H1 (cell line): ENCODE data around the gene GCNA. TPM values are rescaled to one million over a fixed set of nuclear protein-coding genes. Genes with fewer than 3 reads are reported as not detected.
A peak's percentile ranks its signal among the peaks of the same experiment; 100 is the strongest.

Source experiments
- CHD1 ChIP-seq: IDR thresholded peaks from 2 replicates; pipeline ENCODE4 v1.6.1; 2012; ENCODE audit warnings: low read depth, low read length, improper control_type of control experiment
- EZH2 ChIP-seq: fragments of 200-600 bp; sonication (generic); IDR thresholded peaks from 2 replicates; pipeline ENCODE4 v1.7.1; 2012; ENCODE audit warnings: low read depth, mild to moderate bottlenecking, moderate library complexity, low read length, inconsistent platforms; ENCODE audit not compliant: severe bottlenecking
- FOSL1 ChIP-seq: IDR thresholded peaks from 2 replicates; pipeline ENCODE4 v1.6.1; 2011; ENCODE audit warnings: mild to moderate bottlenecking, low read depth, low read length, moderate library complexity; ENCODE audit not compliant: insufficient read depth
- SP1 ChIP-seq: IDR thresholded peaks from 2 replicates; pipeline ENCODE4 v1.6.1; 2011; ENCODE audit warnings: low read depth, low read length
- YY1 ChIP-seq: IDR thresholded peaks from 2 replicates; pipeline ENCODE4 v1.6.1; 2011; ENCODE audit warnings: low read depth, mild to moderate bottlenecking, low read length
- ZNF274 ChIP-seq: IDR thresholded peaks from 2 replicates; pipeline ENCODE4 v1.7.0; 2012; ENCODE audit warnings: low read length, borderline replicate concordance; ENCODE audit errors: extremely low read depth
- polyA plus RNA-seq, 7 experiments: library from polyadenylated mRNA; depleted of rRNA in 3 of 7; stranded (reverse) in 5 of 7; unstranded in 2 of 7; fragments of >200 nt in 5 of 7; fragments of 200-250 nt in 2 of 7; gene quantifications; 1 replicate in 5 of 7; 2 replicates in 1 of 7; 4 replicates in 1 of 7; pipeline versions ENCODE4 v1.2.1 to v1.2.3, GENCODE V29; 2011 to 2013; ENCODE audit warnings: missing spikeins in 2 of 7, mixed read lengths in 2 of 7
- total RNA-seq: library from RNA; stranded (reverse); fragmentation: NEBNext Ultra II Directional; extraction: Animal tissue kit (Norgen Biotek cat#: 25700); gene quantifications from 2 replicates; pipeline ENCODE4 v1.2.1, GENCODE V29; 2021
- TF ChIP-seq, protein P1 (sequence below): IDR thresholded peaks from 2 replicates; pipeline ENCODE4 v1.6.1; 2012; ENCODE audit warnings: low read length, inconsistent platforms
- TF ChIP-seq, protein P2 (sequence below): fragments of 300-600 bp; sonication (generic); IDR thresholded peaks from 2 replicates; pipeline ENCODE4 v1.7.1; 2012; ENCODE audit warnings: low read length, moderate library complexity, mild to moderate bottlenecking, inconsistent platforms; ENCODE audit not compliant: insufficient replicate concordance

The GCNA gene
- total and polyA plus RNA-seq, 2 of the 8 experiments (the other 6 are each of a cell fraction or from before 2014, with no cell fraction given), result 0.41 to 0.95 TPM

DNA sequence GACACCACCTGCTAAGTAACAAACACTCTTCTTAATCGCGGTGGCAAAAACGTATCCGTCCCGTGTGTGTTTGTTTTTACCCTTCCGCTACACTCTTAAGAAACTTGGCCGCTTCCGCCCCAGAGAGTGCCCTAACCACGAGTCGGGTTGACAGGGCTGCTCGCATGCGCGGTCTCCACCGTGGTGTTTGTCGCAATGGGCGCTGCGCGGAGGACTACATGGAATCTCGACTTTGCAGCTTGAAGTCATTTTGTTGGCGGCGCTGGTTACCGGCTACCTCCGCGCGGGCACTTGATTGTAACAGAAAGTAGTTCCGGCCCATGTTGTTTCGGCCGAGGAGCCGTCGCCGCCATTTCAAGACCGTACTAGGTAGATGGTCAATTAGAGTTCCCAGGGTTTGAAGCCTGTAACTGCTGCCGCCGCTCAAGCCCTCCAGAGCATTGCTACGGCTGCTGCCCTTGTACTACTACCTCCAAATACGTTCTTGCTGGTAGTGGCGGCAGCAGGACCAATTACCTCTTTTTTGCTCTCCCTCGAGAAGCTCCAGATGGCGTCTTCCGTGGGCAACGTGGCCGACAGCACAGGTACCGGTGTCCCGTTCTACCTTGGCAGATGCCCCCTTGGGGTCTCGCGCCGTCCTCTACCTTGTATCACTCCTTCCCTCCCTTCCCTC, 45.3 kb upstream of the GCNA start, which contains the start of gene OGT (continued):
- TF ChIP-seq EZH2 (no peak), YY1 (peak; percentile 94), CHD1 (no peak), SP1 (peak; percentile 69; the same call in 1 of the 2 replicates), ZNF274 (no peak), FOSL1 (no peak)
- TF ChIP-seq, protein P1, sequence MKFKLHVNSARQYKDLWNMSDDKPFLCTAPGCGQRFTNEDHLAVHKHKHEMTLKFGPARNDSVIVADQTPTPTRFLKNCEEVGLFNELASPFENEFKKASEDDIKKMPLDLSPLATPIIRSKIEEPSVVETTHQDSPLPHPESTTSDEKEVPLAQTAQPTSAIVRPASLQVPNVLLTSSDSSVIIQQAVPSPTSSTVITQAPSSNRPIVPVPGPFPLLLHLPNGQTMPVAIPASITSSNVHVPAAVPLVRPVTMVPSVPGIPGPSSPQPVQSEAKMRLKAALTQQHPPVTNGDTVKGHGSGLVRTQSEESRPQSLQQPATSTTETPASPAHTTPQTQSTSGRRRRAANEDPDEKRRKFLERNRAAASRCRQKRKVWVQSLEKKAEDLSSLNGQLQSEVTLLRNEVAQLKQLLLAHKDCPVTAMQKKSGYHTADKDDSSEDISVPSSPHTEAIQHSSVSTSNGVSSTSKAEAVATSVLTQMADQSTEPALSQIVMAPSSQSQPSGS, result peak; percentile 69; the same call in 1 of the 2 replicates
- TF ChIP-seq, protein P2, sequence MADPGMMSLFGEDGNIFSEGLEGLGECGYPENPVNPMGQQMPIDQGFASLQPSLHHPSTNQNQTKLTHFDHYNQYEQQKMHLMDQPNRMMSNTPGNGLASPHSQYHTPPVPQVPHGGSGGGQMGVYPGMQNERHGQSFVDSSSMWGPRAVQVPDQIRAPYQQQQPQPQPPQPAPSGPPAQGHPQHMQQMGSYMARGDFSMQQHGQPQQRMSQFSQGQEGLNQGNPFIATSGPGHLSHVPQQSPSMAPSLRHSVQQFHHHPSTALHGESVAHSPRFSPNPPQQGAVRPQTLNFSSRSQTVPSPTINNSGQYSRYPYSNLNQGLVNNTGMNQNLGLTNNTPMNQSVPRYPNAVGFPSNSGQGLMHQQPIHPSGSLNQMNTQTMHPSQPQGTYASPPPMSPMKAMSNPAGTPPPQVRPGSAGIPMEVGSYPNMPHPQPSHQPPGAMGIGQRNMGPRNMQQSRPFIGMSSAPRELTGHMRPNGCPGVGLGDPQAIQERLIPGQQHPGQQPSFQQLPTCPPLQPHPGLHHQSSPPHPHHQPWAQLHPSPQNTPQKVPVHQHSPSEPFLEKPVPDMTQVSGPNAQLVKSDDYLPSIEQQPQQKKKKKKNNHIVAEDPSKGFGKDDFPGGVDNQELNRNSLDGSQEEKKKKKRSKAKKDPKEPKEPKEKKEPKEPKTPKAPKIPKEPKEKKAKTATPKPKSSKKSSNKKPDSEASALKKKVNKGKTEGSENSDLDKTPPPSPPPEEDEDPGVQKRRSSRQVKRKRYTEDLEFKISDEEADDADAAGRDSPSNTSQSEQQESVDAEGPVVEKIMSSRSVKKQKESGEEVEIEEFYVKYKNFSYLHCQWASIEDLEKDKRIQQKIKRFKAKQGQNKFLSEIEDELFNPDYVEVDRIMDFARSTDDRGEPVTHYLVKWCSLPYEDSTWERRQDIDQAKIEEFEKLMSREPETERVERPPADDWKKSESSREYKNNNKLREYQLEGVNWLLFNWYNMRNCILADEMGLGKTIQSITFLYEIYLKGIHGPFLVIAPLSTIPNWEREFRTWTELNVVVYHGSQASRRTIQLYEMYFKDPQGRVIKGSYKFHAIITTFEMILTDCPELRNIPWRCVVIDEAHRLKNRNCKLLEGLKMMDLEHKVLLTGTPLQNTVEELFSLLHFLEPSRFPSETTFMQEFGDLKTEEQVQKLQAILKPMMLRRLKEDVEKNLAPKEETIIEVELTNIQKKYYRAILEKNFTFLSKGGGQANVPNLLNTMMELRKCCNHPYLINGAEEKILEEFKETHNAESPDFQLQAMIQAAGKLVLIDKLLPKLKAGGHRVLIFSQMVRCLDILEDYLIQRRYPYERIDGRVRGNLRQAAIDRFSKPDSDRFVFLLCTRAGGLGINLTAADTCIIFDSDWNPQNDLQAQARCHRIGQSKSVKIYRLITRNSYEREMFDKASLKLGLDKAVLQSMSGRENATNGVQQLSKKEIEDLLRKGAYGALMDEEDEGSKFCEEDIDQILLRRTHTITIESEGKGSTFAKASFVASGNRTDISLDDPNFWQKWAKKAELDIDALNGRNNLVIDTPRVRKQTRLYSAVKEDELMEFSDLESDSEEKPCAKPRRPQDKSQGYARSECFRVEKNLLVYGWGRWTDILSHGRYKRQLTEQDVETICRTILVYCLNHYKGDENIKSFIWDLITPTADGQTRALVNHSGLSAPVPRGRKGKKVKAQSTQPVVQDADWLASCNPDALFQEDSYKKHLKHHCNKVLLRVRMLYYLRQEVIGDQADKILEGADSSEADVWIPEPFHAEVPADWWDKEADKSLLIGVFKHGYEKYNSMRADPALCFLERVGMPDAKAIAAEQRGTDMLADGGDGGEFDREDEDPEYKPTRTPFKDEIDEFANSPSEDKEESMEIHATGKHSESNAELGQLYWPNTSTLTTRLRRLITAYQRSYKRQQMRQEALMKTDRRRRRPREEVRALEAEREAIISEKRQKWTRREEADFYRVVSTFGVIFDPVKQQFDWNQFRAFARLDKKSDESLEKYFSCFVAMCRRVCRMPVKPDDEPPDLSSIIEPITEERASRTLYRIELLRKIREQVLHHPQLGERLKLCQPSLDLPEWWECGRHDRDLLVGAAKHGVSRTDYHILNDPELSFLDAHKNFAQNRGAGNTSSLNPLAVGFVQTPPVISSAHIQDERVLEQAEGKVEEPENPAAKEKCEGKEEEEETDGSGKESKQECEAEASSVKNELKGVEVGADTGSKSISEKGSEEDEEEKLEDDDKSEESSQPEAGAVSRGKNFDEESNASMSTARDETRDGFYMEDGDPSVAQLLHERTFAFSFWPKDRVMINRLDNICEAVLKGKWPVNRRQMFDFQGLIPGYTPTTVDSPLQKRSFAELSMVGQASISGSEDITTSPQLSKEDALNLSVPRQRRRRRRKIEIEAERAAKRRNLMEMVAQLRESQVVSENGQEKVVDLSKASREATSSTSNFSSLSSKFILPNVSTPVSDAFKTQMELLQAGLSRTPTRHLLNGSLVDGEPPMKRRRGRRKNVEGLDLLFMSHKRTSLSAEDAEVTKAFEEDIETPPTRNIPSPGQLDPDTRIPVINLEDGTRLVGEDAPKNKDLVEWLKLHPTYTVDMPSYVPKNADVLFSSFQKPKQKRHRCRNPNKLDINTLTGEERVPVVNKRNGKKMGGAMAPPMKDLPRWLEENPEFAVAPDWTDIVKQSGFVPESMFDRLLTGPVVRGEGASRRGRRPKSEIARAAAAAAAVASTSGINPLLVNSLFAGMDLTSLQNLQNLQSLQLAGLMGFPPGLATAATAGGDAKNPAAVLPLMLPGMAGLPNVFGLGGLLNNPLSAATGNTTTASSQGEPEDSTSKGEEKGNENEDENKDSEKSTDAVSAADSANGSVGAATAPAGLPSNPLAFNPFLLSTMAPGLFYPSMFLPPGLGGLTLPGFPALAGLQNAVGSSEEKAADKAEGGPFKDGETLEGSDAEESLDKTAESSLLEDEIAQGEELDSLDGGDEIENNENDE, result no peak
